MM.1S (cell line): ENCODE measurements around the gene DCDC2C.

ENCODE experiments used
- EZH2 ChIP-seq: fragments of 300-600 bp; sonication (generic); optimal IDR thresholded peaks from 2 replicates; pipeline ENCODE3; 2017; ENCODE audit warnings: low read depth, mild to moderate bottlenecking, antibody characterized with exemption, low read length, mixed read lengths
- EZH2phosphoT487 ChIP-seq: fragments of 300-600 bp; sonication (generic); IDR thresholded peaks from 2 replicates; pipeline ENCODE4 v1.6.1; 2018; ENCODE audit warnings: antibody characterized with exemption, low read length
- TF ChIP-seq, protein P1 (sequence below): fragments of 300-600 bp; sonication (generic); IDR thresholded peaks from 2 replicates; pipeline ENCODE4 v1.5.1; 2016; ENCODE audit warnings: antibody characterized with exemption, low read length, mixed read lengths

DNA sequence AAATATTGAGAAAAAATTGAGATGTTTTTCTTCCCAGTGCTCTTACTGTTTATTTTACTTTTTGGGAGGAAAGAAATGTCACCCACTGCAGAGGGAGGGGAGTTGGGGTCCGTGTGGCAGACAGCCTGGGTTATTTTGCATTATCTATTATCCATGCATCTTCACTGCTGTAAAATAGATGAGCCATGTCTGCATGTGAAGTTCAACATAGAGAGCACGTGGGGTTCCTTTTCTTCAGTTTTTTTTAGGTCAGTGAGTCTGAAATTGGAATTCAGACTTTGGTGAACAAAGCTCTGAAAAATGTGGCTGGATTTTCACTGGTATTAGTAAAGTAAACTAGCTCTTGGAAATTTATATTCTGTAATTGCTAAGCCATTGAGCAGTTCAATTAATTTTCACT is 2.4 kb downstream of the DCDC2C start:
- TF ChIP-seq, protein P1, sequence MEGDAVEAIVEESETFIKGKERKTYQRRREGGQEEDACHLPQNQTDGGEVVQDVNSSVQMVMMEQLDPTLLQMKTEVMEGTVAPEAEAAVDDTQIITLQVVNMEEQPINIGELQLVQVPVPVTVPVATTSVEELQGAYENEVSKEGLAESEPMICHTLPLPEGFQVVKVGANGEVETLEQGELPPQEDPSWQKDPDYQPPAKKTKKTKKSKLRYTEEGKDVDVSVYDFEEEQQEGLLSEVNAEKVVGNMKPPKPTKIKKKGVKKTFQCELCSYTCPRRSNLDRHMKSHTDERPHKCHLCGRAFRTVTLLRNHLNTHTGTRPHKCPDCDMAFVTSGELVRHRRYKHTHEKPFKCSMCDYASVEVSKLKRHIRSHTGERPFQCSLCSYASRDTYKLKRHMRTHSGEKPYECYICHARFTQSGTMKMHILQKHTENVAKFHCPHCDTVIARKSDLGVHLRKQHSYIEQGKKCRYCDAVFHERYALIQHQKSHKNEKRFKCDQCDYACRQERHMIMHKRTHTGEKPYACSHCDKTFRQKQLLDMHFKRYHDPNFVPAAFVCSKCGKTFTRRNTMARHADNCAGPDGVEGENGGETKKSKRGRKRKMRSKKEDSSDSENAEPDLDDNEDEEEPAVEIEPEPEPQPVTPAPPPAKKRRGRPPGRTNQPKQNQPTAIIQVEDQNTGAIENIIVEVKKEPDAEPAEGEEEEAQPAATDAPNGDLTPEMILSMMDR, result no peak
- TF ChIP-seq EZH2phosphoT487 (no peak), EZH2 (no peak)
